GM21723 (cell line): Measurements from ENCODE around the gene RAB15.

Experiments used
- ATAC-seq: cut with Tn5 transposase; IDR thresholded peaks from one replicate; pipeline ENCODE4 v1.9.1; 2021; ENCODE audit warnings: mild to moderate bottlenecking, moderate library complexity; ENCODE audit not compliant: unreplicated experiment

Gene RAB15

DNA sequence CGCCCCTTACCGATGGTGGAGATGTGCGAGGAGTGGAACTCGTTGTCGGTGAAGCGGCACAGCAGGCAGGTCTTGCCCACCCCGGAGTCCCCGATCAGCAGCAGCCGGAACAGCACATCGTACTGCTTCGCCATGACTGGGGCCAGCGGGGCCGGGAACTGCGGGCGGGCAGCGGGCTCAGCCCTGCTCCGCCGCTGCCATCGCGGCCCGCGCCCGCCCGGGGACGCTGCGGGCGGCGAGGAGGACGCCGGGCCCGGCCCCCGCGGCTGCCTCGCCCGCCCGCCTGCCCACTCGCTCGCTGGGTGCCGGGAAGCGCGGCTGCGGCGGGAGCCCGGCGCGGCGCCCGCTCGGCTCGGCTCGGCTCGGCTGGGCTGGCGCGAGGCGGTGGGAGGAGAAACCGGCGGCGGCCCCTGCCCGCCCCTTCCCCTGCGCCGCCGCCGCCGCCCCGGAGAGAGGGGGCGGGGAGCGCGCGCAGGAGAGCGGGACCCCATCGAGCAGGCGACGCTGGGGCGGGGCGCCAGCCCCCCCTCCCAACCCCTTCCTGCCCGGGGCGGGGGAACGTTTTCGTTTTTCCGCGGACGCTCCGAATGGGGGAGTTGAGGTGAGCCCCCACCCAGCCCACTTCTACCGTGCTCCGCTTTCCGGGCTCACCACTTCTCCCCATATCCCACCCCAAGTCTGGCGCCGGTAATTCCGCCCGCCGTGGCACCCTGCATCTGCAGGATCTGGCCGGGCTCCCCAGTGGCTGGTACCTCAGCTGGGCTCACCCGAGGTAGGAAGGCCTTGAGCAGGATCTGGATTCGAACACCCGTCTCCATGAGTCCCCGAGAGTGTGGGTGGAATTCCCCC, at the start of gene RAB15:
Gene RAB15 (minus strand): TSS at position 394 of the 849 bp plus-strand sequence. CDS start 260 bp downstream, at position 134.
- ATAC-seq, result no peak

DNA sequence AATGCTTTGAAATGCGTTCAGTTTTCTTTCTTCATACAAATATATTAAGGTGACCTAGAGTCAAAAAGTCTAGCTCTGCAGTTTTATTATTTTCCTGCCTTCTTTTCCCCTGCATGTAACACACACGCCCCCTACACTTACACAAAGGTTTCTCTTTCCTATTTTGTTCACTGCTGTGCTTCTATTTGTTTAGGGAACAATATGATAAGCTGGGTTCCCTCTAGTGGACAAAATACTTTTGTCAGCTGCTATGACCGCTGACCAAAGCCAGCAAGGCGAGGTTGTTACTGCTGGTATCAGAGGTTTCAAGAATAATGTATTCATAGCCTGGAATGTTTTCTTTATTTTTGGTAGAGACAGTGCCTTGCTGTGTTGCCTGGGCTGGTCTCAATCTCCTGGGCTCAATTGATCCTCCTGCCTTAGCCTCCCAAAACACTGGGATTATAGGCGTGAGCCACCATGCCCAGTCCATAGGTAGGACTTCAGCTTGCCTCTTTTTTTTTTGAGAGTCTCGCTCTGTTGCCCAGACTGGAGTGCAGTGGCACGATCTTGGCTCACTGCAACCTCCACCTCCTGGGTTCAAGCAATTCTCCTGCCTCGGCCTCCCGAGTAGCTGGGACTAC, 47.9 kb upstream of the RAB15 start:
- ATAC-seq, result peak; percentile 84

DNA sequence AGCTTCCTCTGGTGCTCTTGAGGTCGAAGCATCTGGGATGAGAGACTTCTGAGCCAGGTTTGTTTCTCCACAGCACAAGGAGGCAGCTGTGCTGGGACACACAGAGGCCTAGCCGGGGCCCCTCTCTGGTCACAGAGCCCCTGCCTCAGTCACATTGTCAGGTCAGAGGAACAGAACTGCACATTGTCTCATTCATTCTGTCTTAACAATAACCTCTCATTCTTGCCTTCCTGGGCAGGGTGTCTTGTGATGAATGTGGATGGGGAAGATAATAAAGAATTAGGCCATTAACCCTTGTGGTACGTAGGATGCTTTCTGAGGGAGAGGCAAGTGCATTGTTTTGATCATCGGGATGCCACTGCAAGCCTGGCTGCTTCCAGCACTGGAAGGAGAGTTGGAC, 44.3 kb upstream of the RAB15 start:
- ATAC-seq, result no peak

DNA sequence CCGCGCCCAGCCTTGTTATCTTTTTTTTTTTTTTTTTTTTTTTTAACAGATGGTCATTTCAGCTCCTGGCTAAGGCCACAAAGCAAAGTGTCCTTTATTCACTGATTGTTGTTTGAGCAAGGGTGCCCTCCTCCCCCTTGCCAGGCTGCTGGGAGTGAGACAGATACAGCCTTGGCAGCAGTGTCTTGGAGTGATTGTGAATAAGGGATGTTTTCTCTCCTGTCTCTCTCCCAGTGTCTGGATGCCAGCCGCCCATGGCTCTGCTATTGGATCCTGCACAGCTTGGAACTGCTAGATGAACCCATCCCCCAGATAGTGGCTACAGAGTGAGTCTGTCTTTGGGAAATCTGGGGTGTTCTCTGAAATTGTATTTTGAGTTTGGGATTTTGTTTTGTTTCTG, 43.3 kb upstream of the RAB15 start:
- no peak for ATAC-seq

DNA sequence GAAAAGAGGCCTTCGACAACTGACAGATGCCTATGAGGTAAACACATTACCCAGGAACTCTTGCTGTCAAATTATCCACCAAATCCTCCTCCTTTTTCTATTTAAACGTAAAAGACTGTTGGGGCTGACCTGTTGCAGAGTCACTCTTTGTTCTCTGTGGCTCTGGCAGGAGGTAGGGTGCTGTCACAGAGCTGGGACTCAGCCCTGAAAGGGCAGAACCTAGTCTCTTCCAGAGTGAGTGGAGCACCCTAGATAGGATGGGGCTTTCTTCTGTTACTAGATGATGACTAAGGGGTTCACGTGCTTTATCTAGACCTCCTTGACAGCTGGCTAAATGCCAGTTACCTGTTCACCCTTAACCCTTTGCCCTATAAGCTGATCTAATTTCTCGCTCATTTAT, 40.2 kb upstream of the RAB15 start:
- no peak for ATAC-seq

DNA sequence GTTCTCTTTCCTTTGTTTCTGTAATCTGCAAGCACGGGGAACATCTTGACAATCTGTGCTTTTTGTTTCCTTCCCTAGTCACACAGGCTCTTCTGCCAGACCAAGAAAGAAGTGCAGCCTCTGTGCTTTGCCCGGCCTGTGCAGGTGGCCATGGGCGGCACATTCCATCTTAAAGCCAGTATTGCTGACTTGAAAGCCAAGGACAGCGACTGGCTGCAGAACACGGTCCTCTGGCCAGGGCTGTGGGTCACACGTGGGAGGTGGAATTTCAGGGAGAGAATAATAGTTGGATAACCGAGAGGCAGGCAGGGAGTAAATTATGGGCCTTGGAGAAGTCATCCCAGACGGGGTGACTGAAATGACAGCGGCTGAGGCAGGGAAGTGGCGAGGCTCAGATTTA, 39.4 kb upstream of the RAB15 start:
- no peak for ATAC-seq

DNA sequence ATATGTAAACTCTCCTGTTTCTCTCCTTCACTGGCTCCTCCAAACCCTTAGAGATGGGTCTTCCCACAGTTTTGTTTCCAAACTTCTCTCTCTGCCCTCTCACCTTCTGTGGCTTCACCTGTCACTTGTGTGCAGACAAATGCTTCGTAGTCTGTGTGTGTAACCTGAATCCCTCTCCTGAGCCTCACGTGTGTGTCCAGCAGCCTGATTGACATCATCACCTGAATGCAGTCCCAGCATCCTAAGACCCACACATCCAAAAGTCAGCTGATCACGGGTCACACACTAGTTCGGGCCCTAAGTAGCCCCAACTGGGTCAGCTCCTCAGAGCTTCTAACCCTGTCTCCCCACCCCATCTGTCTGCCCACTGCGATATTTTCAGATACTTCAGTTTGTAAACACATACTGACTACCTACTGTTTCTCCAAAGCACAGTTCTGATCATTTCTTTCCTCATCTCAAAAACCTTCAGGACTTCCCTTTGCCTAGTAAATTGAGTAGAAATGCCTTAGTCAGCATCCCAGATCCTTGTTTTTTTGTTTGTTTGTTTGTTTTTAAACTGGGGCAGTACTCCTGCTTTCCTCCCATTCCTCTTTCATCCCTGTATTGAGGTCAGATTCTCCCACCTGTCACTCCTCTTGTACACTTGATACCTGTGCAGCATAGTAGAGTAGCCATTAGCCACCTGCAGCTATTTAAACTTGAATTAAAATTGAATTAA, 38.2 kb upstream of the RAB15 start:
- no peak for ATAC-seq

DNA sequence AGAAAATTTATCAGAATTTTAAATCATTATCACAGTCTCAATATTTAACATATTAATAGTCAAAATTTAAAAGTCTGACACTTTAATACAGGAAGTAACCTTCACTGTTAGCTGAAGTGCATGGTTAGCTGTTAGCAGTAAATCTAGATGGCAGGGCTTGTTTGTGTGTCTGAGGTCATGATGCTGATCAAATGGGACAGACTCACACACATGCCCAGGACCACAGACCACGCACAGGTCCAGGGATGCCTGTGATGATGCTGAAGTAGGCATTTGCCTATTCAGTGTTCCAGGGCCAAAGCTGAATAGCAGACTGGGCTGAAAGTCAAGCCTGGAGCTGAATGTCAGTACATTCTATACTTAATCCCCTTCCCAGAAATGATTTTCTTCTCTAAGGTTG, 35.1 kb upstream of the RAB15 start:
- no peak for ATAC-seq

DNA sequence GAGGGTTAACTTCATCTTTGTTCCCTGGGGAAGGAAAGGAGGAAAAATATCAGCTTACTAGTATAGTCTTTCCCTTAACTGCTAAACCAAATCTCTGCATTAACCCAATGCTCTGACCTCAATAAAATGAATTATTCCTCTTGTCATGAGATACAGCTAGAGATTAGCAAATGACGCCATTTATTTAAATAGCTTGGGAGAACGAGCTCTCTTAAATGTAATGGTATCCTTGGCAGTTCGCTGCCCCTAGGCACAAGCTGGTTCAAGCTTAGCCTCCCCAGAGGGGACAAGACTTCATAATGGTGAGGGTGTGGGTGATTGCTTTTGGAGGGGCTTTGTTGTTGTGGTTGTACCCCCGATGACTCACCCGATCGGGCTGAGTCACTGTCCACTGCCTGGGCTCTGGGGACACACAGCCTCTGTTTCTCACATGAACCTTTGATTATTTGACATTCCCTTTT, 34.2 kb upstream of the RAB15 start:
- no peak for ATAC-seq

DNA sequence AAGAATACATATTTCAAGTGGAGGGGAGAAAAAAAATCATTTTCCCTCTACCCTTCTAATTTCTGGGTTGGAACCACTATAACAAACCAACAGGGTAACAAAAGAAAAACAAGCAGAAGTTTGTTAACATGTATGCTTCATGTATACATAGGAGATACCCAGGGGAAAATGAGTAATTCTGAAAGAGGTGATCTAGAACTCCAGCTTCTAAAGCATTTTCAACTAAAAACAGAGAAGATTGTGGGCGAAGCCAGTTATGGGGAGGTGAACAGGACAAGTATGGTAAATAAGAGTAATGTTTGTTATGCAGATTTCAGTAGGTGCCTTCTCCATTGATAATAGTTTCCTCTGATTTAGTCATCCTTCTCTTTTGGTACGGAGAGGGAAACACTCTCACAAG, 31.3 kb upstream of the RAB15 start:
- peak; percentile 75 for ATAC-seq

DNA sequence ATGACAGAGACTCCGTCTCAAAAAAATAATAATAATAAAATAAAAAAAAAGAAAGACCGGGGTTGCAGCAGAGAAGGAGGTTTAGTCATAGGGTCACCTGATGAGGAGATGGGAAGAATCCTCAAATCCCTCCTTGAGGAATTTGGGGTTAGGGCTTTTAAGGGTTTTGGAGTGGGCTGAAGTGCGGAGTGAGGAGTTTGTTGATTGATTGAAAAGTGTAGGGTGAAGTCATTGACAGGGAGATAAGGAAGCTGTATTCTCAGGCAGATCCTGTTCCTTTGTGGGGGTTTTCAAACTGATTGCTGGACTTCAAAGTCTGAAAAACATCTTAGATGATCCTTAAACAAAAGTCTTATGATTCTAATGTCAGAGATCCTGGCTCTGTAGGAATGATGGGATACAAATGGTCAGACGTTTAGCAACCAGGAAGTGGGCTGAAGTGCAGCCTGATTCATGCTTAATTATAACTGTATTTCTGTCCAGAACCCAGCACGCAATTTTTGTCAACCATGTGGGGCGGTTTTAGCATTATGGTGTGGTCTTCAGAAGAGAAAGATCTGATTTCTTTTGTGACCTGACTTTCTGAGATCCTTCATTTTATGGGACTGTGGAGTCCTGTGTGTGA, 30.6 kb upstream of the RAB15 start:
- ATAC-seq, result no peak

DNA sequence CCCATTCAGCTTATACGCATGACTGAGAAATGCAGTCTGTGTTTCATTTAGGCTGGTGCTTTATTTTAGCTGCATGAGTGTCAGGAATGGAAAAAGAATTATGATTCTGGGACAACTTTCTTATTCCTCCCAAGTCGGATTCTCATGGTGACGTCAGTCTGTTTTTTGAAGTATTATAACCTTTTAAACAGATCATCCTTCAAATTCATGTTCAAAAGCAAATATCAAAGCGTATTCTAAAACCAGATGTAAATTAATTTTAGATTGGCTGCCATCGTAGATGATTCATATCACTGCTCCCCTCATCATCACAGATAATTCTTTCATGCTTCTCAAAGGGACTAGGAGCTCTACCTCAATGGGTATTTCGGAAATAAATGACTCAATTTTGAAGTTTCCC, 29.6 kb upstream of the RAB15 start:
- ATAC-seq, result no peak

DNA sequence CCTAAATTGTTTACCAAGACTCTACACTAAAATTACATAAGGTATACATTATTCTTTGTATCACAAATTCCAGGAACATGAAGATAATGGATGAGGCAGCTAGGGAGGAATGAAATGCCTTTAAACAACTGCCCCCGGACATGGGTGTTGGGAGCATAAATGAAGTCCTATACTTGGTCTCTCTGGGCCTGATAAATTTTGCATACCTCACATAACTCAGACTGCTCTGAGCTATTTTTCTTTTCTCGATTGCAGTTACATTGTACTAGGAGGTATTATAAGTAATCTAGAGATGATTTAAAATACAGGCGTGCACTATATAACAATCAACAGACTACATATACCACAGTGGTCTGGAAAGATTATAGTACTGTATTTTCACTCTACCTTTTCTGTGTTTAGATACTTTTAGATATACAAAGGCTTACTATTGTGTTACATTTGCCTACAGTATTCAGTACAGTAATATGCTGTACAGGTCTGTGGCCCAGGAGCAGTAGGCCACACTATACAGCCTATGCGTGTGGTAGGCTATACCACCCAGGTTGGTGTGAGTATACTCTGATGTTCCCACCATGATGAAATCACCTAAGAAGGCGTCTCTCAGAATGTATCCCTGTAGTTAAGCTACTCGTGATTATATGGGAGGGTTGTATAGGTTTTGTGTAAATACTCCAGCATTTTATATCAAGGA, 28.9 kb upstream of the RAB15 start:
- no peak for ATAC-seq

DNA sequence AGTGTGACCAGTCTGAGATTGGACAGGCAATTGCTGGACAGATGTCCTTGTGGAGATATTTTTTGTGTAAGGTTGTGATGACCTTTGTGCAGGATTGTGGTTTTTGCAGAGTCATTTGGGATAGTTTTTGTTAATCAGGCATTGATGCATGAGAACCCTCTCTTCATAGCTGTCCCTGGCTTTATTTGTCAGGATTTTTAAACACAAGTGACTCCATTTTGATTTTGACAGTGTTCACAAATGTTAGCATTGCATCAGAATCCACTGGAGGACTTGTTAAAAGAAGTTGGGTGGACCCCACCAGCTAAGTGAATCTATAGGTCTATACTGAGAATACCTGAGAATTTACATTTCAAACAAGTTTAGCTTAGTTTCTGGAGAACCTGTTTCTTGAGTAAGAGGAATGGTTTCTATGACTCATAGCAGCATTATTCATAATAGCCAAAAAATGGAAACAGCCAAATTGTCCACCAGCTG, 26.4 kb upstream of the RAB15 start:
- ATAC-seq, result no peak

DNA sequence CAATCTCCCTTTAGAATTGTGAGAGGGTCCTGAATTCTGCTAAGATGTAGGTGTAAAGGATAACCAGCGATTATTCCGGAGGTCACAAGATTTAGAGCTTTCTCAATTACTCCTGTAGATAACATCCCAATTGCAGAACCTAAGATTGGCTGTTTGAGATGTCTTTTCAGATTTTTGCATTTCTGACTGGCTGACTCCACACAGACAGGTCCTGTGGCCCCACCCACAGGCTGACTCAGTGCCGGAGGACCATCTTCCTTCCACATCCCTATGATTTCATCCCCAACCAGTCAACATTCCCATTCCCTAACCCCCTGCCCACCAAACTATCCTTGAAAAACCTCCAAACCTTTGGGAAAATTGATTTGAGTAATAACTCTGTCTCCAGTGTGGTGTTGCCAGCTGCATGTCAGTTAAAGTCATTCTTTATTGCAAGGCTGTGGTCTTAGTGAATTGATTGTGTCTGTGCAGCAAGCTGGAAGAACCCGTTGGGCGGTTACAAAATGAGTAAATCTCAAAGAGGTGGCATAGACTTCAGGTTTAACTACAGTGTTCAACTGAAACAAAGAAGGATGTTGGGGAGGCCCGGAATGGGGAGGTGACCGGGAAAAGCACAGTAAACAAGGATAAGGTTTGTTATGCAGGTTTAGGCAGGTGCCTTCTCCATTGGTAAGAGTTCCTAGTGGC, 25.1 kb upstream of the RAB15 start:
- no peak for ATAC-seq

DNA sequence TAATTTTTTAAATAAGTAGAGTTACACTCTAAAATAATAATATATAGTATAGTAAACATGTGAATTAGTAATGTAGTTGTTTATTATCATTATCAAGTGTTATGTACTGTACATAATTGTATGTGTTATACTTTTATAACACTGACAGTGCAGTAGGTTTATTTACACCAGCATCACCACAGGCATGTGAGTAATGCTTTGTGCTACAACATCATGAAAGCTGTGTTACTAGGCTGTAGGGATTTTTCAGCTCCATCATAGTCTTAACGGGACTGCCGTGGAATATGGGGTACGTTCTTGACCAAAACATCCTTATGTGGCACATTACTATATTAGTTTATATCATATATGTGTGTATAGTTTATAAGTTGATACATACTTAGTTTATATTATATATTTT, 23.2 kb upstream of the RAB15 start:
- no peak for ATAC-seq

DNA sequence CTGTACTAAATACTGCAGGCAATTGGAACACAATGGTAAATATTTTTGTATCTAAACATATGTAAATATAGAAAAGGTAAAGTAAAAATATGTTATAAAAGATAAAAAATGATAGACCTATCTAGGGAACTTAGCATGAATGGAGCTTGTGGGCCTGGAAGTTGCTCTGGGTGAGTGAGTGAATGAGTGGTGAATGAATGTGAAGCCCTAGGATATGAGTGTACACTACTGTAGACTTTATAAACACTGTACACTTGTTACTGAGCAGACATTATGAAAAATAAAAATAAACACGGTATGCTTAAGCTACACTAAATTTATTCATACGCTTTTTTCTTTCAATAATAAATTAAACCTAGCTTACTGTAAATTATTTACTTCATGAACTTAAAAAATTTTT, 22.4 kb upstream of the RAB15 start:
- no peak for ATAC-seq

DNA sequence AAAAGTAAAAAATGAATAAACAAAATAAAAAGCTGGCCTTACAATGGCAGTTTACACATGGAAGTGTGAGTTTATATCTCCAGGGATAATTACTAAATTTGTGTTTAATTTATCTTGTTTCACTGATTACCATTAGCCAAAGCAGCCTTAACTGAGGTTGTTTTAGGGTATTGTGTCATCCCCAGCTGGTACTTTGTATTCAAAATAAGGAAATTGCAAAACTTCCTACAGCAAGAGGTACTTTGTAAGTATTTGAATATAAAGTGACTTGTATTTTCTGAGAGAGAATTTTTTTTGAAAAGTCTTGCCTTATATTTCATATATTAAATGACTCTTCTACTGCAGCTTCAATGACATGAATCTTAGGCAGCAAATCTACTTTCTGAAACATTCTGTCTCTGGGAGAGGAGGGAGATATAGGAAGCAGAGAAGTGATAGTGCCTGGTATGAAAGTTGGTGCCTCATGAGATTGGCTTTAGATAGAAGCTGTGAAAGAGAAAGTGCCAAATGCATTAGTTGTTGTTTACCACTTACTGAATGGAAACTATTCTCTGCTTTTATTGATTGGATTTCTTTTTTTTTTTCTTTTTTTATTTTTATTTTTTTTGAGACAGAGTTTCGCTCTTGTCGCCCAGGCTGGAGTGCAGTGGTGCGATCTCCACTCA, 21.3 kb upstream of the RAB15 start:
- no peak for ATAC-seq

DNA sequence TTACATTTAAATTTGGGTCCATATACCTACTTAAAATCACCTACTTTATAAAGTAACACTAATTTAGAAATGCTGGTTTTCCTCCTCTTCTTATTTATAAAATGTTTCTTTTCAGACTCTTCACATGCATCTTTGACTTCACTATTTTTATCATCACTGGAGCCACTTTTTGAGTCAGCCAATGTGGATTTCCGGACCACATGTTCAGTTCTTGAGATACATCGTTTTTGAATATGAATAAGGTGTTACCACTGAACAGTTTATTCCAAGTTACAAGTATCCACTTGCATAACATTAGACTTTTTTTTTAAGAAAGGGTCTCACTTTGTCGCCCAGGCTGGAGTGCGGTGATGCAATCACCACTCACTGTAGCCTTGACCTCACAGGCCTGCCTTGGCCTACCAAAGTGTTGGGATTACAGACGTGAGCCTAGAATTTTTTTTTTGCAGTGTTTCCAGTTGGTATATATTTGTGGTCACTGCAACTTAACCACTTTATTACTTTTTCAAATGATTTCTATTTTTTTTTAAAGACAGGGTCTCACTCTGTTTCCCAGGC, 20.3 kb upstream of the RAB15 start:
- no peak for ATAC-seq
